Measurements from ENCODE around the gene CSGALNACT2.

GRCh38 chr10:43117777-43118583, 20.3 kb upstream of the CSGALNACT2 start:
- TF ChIP-seq, protein P1, sequence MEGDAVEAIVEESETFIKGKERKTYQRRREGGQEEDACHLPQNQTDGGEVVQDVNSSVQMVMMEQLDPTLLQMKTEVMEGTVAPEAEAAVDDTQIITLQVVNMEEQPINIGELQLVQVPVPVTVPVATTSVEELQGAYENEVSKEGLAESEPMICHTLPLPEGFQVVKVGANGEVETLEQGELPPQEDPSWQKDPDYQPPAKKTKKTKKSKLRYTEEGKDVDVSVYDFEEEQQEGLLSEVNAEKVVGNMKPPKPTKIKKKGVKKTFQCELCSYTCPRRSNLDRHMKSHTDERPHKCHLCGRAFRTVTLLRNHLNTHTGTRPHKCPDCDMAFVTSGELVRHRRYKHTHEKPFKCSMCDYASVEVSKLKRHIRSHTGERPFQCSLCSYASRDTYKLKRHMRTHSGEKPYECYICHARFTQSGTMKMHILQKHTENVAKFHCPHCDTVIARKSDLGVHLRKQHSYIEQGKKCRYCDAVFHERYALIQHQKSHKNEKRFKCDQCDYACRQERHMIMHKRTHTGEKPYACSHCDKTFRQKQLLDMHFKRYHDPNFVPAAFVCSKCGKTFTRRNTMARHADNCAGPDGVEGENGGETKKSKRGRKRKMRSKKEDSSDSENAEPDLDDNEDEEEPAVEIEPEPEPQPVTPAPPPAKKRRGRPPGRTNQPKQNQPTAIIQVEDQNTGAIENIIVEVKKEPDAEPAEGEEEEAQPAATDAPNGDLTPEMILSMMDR (conservative IDR thresholded peaks at IDR 0.05; ENCODE audit: low read length) = no peak
- no peak for TF ChIP-seq EZH2phosphoT487 (IDR thresholded peaks at IDR 0.05; ENCODE audit: borderline replicate concordance, low read depth, low read length)
